ENCODE measurements around the gene USP10. TPM values are rescaled to one million over a fixed set of nuclear protein-coding genes. Genes with fewer than 3 reads are reported as not detected.

USP10 gene
- total RNA-seq, 2 experiments from 2014 or later, result 65.9 to 134 TPM

GRCh38 chr16:84827897-84828296 lies 128.1 kb downstream of the USP10 start:
- no peaks in the 10 kb centered on the region for H3K36me3 ChIP-seq (ENCODE audit: insufficient read depth, low read length)
- no peak overlapping the region for H3K4me2 ChIP-seq (ENCODE audit: low read length)
- no peaks in the 10 kb centered on the region for H3K4me1 ChIP-seq (ENCODE audit: insufficient read depth, low read length, poor library complexity, severe bottlenecking)
- DNase-seq (ENCODE audit: low spot score), result no peak
- TF ChIP-seq EZH2phosphoT487 (IDR thresholded peaks at IDR 0.05; ENCODE audit: borderline replicate concordance, low read depth, low read length) (no peak), CTCF (conservative IDR thresholded peaks at IDR 0.05; ENCODE audit: low read length) (no peak)
- no peaks in the 10 kb centered on the region for H4K20me1 ChIP-seq (ENCODE audit: insufficient read depth, low read length)
- H2AFZ ChIP-seq (ENCODE audit: low read length), result no peak overlapping the region
- ChIA-PET POLR2A (interaction anchor here (0.7 kb wide), 2 partner anchors 80 to 633 kb away, joined by 3 to 5 read pairs; no protein-coding TSS in a partner anchor), CTCF (ENCODE audit: unreplicated experiment) (no interaction called here)
- intact Hi-C loops (cut with micrococcal nuclease; ENCODE audit: unreplicated experiment), result no loop called here
- H3K27ac ChIP-seq (ENCODE audit: low read depth, low read length, poor library complexity, severe bottlenecking), result no peak overlapping the region
- H3K9me2 ChIP-seq (ENCODE audit: insufficient read depth, low read length), result no peaks in the 10 kb centered on the region
- H3K4me3 ChIP-seq (ENCODE audit: low read depth, low read length, poor library complexity, severe bottlenecking), result no peak overlapping the region
- H3K79me2 ChIP-seq (ENCODE audit: insufficient read depth, low read depth, low read length), result no peaks in the 10 kb centered on the region
- no TSS peak for BruUV-seq (replicated peaks)
- no peaks in the 10 kb centered on the region for H3K9me3 ChIP-seq (ENCODE audit: low read length)

DNA sequence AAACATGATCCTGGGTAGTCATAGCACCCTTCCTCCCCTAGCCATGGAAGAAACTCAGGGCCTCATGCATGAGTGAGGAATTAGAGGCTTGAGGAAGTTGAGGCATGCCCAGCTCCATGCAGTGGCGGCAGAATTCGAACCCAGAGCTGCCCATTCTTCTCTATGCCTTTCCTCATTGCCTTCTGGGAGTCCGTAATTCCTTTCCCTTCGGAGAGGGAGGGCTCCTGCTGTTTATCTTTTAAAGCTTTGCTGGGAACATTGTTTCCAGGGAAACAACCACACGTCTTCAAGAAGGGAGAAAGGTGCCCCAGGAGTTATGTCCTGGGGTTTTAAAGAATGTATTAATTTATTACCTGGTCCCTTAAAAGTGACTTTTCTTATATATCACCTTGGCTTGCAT lies 128.5 kb downstream of the USP10 start:
- intact Hi-C loops (cut with micrococcal nuclease; ENCODE audit: unreplicated experiment), result no loop called here
- no peak for DNase-seq (ENCODE audit: low spot score)
- no peak for TF ChIP-seq EZH2phosphoT487 (IDR thresholded peaks at IDR 0.05; ENCODE audit: borderline replicate concordance, low read depth, low read length)
- no peak for TF ChIP-seq CTCF (conservative IDR thresholded peaks at IDR 0.05; ENCODE audit: low read length)
- Histone ChIP-seq H3K9me2 (ENCODE audit: insufficient read depth, low read length) (no peaks in the 10 kb centered on the region), H3K36me3 (ENCODE audit: insufficient read depth, low read length) (no peaks in the 10 kb centered on the region), H3K4me2 (ENCODE audit: low read length) (no peak overlapping the region), H3K4me3 (ENCODE audit: low read depth, low read length, poor library complexity, severe bottlenecking) (no peak overlapping the region), H3K27ac (ENCODE audit: low read depth, low read length, poor library complexity, severe bottlenecking) (no peak overlapping the region), H2AFZ (ENCODE audit: low read length) (no peak overlapping the region), H3K4me1 (ENCODE audit: insufficient read depth, low read length, poor library complexity, severe bottlenecking) (no peaks in the 10 kb centered on the region), H4K20me1 (ENCODE audit: insufficient read depth, low read length) (no peaks in the 10 kb centered on the region), H3K9me3 (ENCODE audit: low read length) (no peaks in the 10 kb centered on the region), H3K79me2 (ENCODE audit: insufficient read depth, low read depth, low read length) (no peaks in the 10 kb centered on the region)
- POLR2A ChIA-PET, result no interaction called here
- CTCF ChIA-PET (ENCODE audit: unreplicated experiment), result no interaction called here
- no TSS peak for BruUV-seq (replicated peaks)

Other genes with a start within 250 kb of the USP10 start
- gene MEAK7, start 195.3 kb upstream of the USP10 start, total RNA-seq (2014; rRNA removed; shearing (Covaris generic)), result 9.6 and 12.0 TPM in 2 replicates
- 20.5 and 23.3 TPM in 2 replicates for gene MEAK7, start 195.3 kb upstream of the USP10 start, total RNA-seq (2022)
- gene COTL1, start 81.9 kb upstream of the USP10 start, total RNA-seq (2014; rRNA removed; shearing (Covaris generic)), result 119 and 125 TPM in 2 replicates
- 214 and 232 TPM in 2 replicates for gene COTL1, start 81.9 kb upstream of the USP10 start, total RNA-seq (2022)
- 50.1 and 58.9 TPM in 2 replicates for gene KLHL36, start 51.5 kb upstream of the USP10 start, total RNA-seq (2014; rRNA removed; shearing (Covaris generic))
- 66.1 and 69.0 TPM in 2 replicates for gene KLHL36, start 51.5 kb upstream of the USP10 start, total RNA-seq (2022)
- 0.28 and 0.47 TPM in 2 replicates for gene CRISPLD2, start 120.0 kb downstream of the USP10 start, total RNA-seq (2014; rRNA removed; shearing (Covaris generic))
- gene CRISPLD2, start 120.0 kb downstream of the USP10 start, total RNA-seq (2022), result 0.53 and 0.99 TPM in 2 replicates

Measured in OCI-LY7 (cell line).